ENCODE data around the gene S1PR5. TPM values are rescaled to one million over a fixed set of nuclear protein-coding genes. Genes with fewer than 3 reads are reported as not detected.

The S1PR5 gene
- total RNA-seq, 3 donors from 2014 or later (not counting 1 experiment from before 2014, with no cell fraction given), result 307 to 433 (median 368) TPM

- H3K9me3 ChIP-seq (ENCODE audit: control insufficient read depth, insufficient read depth, low read length), result no peaks in the 10 kb centered on the region
- Mint-ChIP-seq H3K27ac (peak overlapping the region; percentile 86 to 91), H3K9me3 (no peaks in the 10 kb centered on the region), H3K27me3 (ENCODE audit: low read depth in 2 of 2) (peaks cover 0 to 3% of the 10 kb centered on the region in 2 donors), H3K4me3 (peak overlapping the region; percentile 81), H3K4me1 (peaks cover 53 to 54% of the 10 kb centered on the region in 2 donors), H3K36me3 (peaks cover 6% of the 10 kb centered on the region)
- H3K27me3 ChIP-seq (ENCODE audit: control insufficient read depth, insufficient read depth, low read length), result peaks cover 2% of the 10 kb centered on the region
- ATAC-seq (no peak), DNase-seq (no peak)
- peaks cover 8% of the 10 kb centered on the region for H3K36me3 ChIP-seq (ENCODE audit: control insufficient read depth, insufficient read depth, low read length)
- WGBS (ENCODE audit: insufficient coverage), result 65% methylated on average over 7 of the region's 7 CpGs
- no peak for TF ChIP-seq CTCF (IDR thresholded peaks at IDR 0.05)
- H3K4me3 ChIP-seq (ENCODE audit: low read length), result peak overlapping the region; percentile 97
- H3K27ac ChIP-seq (ENCODE audit: low read length), result peak overlapping the region; percentile 89
- intact Hi-C loops (cut with micrococcal nuclease), result no loop called here
- H3K4me1 ChIP-seq (ENCODE audit: control insufficient read depth, insufficient read depth, low read length), result peaks cover 79% of the 10 kb centered on the region
Measured at GRCh38 chr19:10519421-10519820, 2.2 kb upstream of the S1PR5 start.

GRCh38 chr19:10518444-10519361, 1.5 kb upstream of the S1PR5 start:
- peak overlapping the region; percentile 89 for H3K27ac ChIP-seq (ENCODE audit: low read length)
- no peaks in the 10 kb centered on the region for H3K9me3 Mint-ChIP-seq
- DNase-seq, result peak; percentile 72 to 73
- WGBS (ENCODE audit: insufficient coverage), result 5% methylated on average over 33 of the region's 33 CpGs
- peaks cover 79% of the 10 kb centered on the region for H3K4me1 ChIP-seq (ENCODE audit: control insufficient read depth, insufficient read depth, low read length)
- no peak for TF ChIP-seq CTCF (IDR thresholded peaks at IDR 0.05)
- no peaks in the 10 kb centered on the region for H3K9me3 ChIP-seq (ENCODE audit: control insufficient read depth, insufficient read depth, low read length)
- H3K4me1 Mint-ChIP-seq, result peaks cover 57 to 59% of the 10 kb centered on the region in 2 donors
- H3K4me3 ChIP-seq (ENCODE audit: low read length), result peak overlapping the region; percentile 97
- ATAC-seq, result peak; percentile 15 to 28 (median 19)
- peak overlapping the region; percentile 81 for H3K4me3 Mint-ChIP-seq
- H3K36me3 ChIP-seq (ENCODE audit: control insufficient read depth, insufficient read depth, low read length), result peaks cover 11% of the 10 kb centered on the region
- peaks cover 0 to 3% of the 10 kb centered on the region in 2 donors for H3K27me3 Mint-ChIP-seq (ENCODE audit: low read depth in 2 of 2)
- peaks cover 2% of the 10 kb centered on the region for H3K27me3 ChIP-seq (ENCODE audit: control insufficient read depth, insufficient read depth, low read length)
- intact Hi-C loops (cut with micrococcal nuclease), result no loop called here
- H3K36me3 Mint-ChIP-seq, result peaks cover 8% of the 10 kb centered on the region
- H3K27ac Mint-ChIP-seq, result peak overlapping the region; percentile 86 to 91

- Mint-ChIP-seq H3K4me3 (peak overlapping the region; percentile 81), H3K4me1 (peaks cover 60 to 67% of the 10 kb centered on the region in 2 donors), H3K36me3 (peaks cover 16% of the 10 kb centered on the region), H3K27ac (peak overlapping the region; percentile 86 to 91), H3K27me3 (ENCODE audit: low read depth in 2 of 2) (peaks cover 0 to 3% of the 10 kb centered on the region in 2 donors), H3K9me3 (no peaks in the 10 kb centered on the region)
- DNase-seq (peak; percentile 61 to 74), ATAC-seq (peak; percentile 20 to 33 (median 29))
- no peak for TF ChIP-seq CTCF (IDR thresholded peaks at IDR 0.05)
- 3% methylated on average over 27 of the region's 27 CpGs for WGBS (ENCODE audit: insufficient coverage)
- Histone ChIP-seq H3K27ac (ENCODE audit: low read length) (peak overlapping the region; percentile 89), H3K4me1 (ENCODE audit: control insufficient read depth, insufficient read depth, low read length) (peaks cover 80% of the 10 kb centered on the region), H3K4me3 (ENCODE audit: low read length) (peak overlapping the region; percentile 97), H3K27me3 (ENCODE audit: control insufficient read depth, insufficient read depth, low read length) (peaks cover 2% of the 10 kb centered on the region), H3K36me3 (ENCODE audit: control insufficient read depth, insufficient read depth, low read length) (peaks cover 18% of the 10 kb centered on the region), H3K9me3 (ENCODE audit: control insufficient read depth, insufficient read depth, low read length) (no peaks in the 10 kb centered on the region)
- intact Hi-C loops (cut with micrococcal nuclease), result loop anchor here (2.0 kb wide), 1 partner anchor 413 kb away; no protein-coding TSS in a partner anchor
Measured at GRCh38 chr19:10517760-10518443, 655 bp upstream of the S1PR5 start.

Data from natural killer cell (primary cell).